GM18907 (cell line): ENCODE results near the gene FAM110D.
A peak's percentile ranks its signal among the peaks of the same experiment; 100 is the strongest.

Source experiments
- ATAC-seq: cut with Tn5 transposase; IDR thresholded peaks from one replicate; pipeline ENCODE4 v1.9.1; 2021; ENCODE audit warnings: mild to moderate bottlenecking, moderate library complexity; ENCODE audit not compliant: unreplicated experiment

Gene FAM110D

GRCh38 chr1:26158908-26159742, at the start of gene FAM110D:
FAM110D (plus strand) TSS chr1:26159079; CDS start chr1:26161292, 2,213 bp downstream.
- no peak for ATAC-seq

GRCh38 chr1:26109229-26110164, 49.4 kb upstream of the FAM110D start:
- no peak for ATAC-seq

- peak; percentile 50 for ATAC-seq
Measured at GRCh38 chr1:26110731-26111529, 47.9 kb upstream of the FAM110D start.

DNA sequence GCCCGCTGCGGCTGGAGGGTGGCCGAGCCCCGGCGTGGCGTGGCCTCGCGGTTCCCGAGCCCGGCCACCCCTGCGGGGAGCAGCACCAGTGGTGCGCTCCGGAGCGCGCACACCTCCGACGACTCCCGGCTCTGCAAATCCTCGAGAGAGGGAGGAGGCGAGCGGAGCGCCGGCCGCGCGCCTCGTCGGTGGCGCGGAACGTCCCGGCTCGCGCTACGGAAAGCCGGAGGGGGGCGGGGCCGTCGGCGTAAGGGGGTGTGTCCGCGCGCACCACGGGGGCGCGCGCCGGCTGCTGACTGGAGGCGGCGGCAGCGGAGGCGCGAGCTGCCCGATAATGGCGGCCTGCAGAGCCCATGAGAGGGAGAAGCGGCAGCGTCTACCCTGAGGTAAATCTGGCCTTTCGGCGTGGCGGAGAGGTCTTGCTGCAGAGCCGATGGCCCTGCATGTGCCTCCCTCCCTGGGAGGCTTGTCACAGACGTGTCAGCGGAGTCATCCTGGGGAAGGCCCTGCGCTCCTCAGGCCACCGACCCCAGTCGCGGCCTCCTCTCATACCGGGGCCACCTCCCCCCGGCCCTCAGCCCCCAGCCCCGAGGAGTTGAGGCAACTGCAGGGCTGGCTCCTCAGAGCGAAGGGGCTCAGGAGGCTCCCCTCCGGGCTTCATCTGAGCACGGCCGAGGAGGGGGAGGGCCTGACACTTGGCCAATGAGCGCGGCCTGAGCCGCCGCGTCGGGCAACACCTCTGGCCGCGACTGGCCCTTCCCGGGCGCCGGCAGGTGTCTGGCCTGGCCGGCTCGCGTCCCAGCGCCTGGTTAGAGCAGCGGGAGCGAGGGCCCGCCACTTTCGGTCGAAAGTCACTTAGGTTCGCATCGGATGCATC, 47.1 kb upstream of the FAM110D start, which contains the start of gene PDIK1L:
TSS of gene PDIK1L (plus strand) at position 295 of the 877 bp plus-strand sequence. CDS start 2,485 bp downstream, outside the sequence.
- ATAC-seq = peak; percentile 72

GRCh38 chr1:26112407-26112775, 46.5 kb upstream of the FAM110D start:
- peak; percentile 11 for ATAC-seq

GRCh38 chr1:26114165-26114927, 44.5 kb upstream of the FAM110D start:
- no peak for ATAC-seq

- ATAC-seq = peak; percentile 66
Measured at GRCh38 chr1:26119892-26120608, 38.8 kb upstream of the FAM110D start.

GRCh38 chr1:26121854-26122773, 36.8 kb upstream of the FAM110D start:
- ATAC-seq = no peak

DNA sequence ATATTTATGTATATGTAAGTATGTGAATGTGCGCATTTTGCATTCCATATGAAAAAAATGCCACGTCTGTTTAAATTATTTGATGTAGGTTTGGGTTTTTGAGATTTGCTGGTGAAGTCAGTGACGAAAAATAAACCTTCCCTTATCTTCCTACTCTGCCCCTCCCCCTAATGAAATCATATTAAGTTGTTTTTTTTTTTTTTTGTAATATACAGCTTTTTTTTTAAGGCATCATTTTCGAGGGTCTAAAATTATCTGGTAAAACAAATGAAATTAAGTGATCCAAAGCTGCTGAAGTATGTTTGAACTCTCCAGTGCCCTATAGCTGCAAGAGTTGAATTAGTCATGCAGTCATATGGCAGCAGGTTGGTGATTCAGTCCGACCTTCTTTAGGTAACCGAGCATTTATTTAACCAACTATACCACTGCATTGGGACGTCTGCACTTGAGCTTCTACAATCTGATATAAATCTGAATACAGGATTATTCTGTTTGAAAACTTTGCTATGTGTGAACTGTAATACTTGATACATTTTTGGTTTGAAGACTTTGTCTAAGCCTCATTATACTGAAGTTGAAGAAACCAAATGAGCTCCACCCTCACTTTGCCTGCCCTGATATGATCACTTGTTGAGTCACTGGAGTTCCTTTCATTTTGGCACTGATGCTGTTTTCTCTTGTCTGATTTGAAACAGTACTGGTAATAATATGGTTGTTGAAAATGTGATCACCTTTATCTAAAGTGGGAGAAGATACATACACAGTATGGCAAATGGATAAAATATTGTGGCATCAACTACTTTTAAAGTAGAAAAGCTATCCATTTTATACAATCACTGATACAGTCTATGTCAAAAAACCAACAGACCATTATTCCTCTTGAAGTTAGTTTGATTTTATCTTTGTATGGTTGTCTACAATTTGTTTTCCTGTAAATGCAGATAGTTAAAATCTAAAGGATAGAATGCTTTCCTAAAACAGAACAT, 35.6 kb upstream of the FAM110D start:
- no peak for ATAC-seq

- no peak for ATAC-seq
Measured at GRCh38 chr1:26124418-26125331, 34.2 kb upstream of the FAM110D start.

- no peak for ATAC-seq
Measured at GRCh38 chr1:26125382-26125781, 33.5 kb upstream of the FAM110D start.

GRCh38 chr1:26125946-26126320, 32.9 kb upstream of the FAM110D start:
- no peak for ATAC-seq

DNA sequence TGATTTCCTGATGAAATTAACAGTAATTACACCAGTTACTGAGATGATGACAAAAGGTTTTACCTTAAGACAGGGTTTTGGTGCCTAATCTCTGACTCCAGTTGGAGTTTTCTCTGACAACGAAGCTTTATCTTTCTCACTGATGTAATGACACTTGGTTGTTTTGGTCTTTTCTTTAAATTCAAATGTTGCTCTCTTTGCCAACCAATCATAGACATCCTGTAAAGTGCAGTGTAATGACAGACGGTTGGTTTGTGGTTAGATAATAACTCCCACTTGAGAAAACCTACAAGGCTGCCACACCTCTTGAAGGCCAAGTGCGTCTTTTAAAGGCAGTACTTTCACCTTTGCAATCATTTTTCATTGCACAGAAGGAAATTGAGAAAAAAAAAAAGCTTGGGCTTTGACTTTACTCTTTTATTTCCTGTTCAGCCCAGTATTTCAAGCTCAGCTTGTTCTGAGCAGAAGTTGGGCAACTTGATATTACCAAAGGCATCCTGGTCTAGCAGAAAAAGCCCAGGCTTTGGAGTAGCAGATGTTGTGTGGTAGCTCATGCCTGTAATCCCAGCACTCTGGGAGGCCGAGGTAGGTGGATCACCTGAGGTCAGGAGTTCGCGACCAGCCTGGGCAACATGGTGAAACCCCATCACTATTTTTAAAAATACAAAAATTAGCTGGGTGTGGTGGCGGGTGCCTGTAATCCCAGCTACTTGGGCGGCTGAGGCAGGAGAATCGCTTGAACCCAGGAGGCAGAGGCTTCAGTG, 32.4 kb upstream of the FAM110D start:
- ATAC-seq = peak; percentile 79
